ENCODE data around the gene MOSPD3. TPM values are rescaled to one million over a fixed set of nuclear protein-coding genes. Genes with fewer than 3 reads are reported as not detected.
"Not testable (repeated sequence)": the region's sequence is repeated elsewhere in the genome, so short reads cannot be mapped to it uniquely, and the experiment has no call there.

The MOSPD3 gene, protein sequence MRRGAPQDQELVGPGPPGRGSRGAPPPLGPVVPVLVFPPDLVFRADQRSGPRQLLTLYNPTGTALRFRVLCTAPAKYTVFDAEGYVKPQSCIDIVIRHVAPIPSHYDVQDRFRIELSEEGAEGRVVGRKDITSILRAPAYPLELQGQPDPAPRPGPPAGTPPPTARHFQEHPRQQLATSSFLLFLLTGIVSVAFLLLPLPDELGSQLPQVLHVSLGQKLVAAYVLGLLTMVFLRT
- total RNA-seq, result 10 to 100 TPM in 1 of 2 donors, 1 to 10 TPM in 1; 8.9 to 15.2 TPM
- polyA plus RNA-seq (ENCODE audit: insufficient read length in 2 of 2), result 10 to 100 TPM; 51.3 to 54.7 TPM
- long read RNA-seq, donor 1, transcript MOSPD3-203 (5 exons, 1,191 nt), result major isoform, 27 of 40 reads
- long read RNA-seq, donor 1, transcript MOSPD3-208 (3 exons, 571 nt), result minor isoform, 6 of 40 reads
- long read RNA-seq, donor 1, partial matches to known transcripts, result 6 of 40 reads
- long read RNA-seq, donor 1, other reads (novel, unspliced or antisense), result 0 of 40 reads
- long read RNA-seq, donor 2, transcript MOSPD3-208 (3 exons, 571 nt), result minor isoform, 5 of 16 reads
- long read RNA-seq, donor 2, transcript MOSPD3-203 (5 exons, 1,191 nt), result major isoform, 7 of 16 reads
- long read RNA-seq, donor 2, partial matches to known transcripts, result 0 of 16 reads
- long read RNA-seq, donor 2, other reads (novel, unspliced or antisense), result 0 of 16 reads
- long read RNA-seq, donor 3, transcript MOSPD3-203 (5 exons, 1,191 nt), result major isoform, 8 of 16 reads
- long read RNA-seq, donor 3, transcript MOSPD3-208 (3 exons, 571 nt), result minor isoform, 7 of 16 reads
- long read RNA-seq, donor 3, partial matches to known transcripts, result 0 of 16 reads
- long read RNA-seq, donor 3, other reads (novel, unspliced or antisense), result 0 of 16 reads
- long read RNA-seq, donor 4, transcript MOSPD3-203 (5 exons, 1,191 nt), result major isoform, 20 of 34 reads
- long read RNA-seq, donor 4, partial matches to known transcripts, result 7 of 34 reads
- long read RNA-seq, donor 4, other reads (novel, unspliced or antisense), result 0 of 34 reads

DNA sequence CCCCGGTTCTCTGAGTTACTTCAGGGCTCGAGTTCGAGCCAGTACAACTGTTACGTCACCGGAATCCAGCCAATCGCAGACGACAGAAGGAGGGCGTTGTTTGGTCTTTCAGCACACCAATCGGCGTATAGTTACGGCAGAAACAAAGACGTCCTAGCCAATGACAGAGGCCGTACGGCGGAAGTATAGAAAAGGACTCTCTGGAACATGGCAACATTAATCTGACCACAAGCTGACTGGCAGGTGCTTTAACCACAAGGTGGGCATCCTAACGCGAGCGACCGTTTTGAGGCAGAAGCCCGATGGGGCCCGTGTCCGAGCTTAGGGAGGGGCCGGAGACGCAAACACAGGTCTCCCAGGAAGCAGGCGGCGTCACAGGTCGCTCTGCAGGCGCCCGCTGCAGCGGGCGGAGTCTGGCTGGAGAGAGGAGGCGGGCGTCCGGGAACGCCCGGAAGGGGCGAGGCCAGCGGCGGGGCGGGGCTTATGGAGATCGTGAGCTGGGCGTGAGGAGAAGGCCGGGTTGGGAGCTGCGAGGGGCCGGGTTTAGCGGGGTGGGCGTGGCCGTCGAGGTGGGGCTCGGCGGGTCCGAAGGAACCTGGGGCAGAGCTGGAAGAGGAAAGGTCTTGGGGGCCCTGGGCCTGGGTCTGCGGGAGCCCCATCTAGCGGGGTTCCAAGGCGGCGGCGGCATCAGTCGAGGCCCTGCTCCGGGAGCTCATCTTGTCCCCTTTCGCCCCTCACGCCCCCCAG is at the start of gene MOSPD3:
TSS of gene MOSPD3 (plus strand) at position 558 of the 747 bp plus-strand sequence. CDS start 252 bp downstream, outside the sequence.
- Histone ChIP-seq H3K9me3 (ENCODE audit: control insufficient read depth, insufficient read depth, low read length) (no peaks in the 10 kb centered on the region), H3K4me3 (ENCODE audit: low read depth, low read length) (peak within 1 kb of the TSS; percentile 62), H3K27me3 (ENCODE audit: control insufficient read depth, insufficient read depth, low read length) (no peaks in the 10 kb centered on the region), H3K36me3 (ENCODE audit: control insufficient read depth, insufficient read depth, low read length) (peaks cover 30% of the 10 kb centered on the region), H3K4me1 (ENCODE audit: control insufficient read depth, insufficient read depth, low read length) (peaks cover 14% of the 10 kb centered on the region), H3K27ac (ENCODE audit: low read depth, low read length) (peak within 1 kb of the TSS; percentile 90)
- WGBS (ENCODE audit: insufficient coverage), result under 1% methylated on average over 61 of the region's 61 CpGs
- peak; percentile 98 to 100 (median 100) for DNase-seq (ENCODE audit: low read depth in 4 of 6, low spot score in 6 of 6)

DNA sequence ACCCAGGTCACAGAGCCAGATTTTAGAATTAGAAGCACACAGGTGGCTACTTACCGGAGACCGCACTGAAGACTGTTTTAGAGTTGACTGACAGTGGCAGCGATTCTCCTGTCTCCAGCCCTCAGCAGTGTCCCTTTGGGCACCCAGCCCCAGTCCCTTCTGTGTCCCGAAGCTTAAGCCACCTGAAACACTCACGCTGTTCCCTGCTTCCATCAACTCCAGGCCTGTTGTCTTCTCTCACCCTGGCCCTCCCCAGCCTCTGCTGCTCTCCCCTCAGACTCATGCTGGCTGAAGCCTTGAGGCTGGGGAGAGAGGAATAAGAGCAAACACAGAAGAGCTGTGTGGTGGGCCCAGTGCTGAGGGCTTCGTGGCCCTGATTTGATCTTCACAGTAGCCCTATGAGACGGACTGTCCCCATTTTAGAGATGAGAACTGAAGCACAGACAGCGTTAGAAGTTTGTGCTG is 49.2 kb upstream of the MOSPD3 start:
- DNase-seq (ENCODE audit: low read depth in 4 of 6, low spot score in 6 of 6), result no peak
- Histone ChIP-seq H3K4me3 (ENCODE audit: low read depth, low read length) (no peak overlapping the region), H3K27me3 (ENCODE audit: control insufficient read depth, insufficient read depth, low read length) (no peaks in the 10 kb centered on the region), H3K27ac (ENCODE audit: low read depth, low read length) (no peak overlapping the region), H3K36me3 (ENCODE audit: control insufficient read depth, insufficient read depth, low read length) (peaks cover 73% of the 10 kb centered on the region), H3K4me1 (ENCODE audit: control insufficient read depth, insufficient read depth, low read length) (peaks cover 27% of the 10 kb centered on the region), H3K9me3 (ENCODE audit: control insufficient read depth, insufficient read depth, low read length) (no peaks in the 10 kb centered on the region)
- 96% methylated on average over 6 of the region's 8 CpGs for WGBS (ENCODE audit: insufficient coverage)

DNA sequence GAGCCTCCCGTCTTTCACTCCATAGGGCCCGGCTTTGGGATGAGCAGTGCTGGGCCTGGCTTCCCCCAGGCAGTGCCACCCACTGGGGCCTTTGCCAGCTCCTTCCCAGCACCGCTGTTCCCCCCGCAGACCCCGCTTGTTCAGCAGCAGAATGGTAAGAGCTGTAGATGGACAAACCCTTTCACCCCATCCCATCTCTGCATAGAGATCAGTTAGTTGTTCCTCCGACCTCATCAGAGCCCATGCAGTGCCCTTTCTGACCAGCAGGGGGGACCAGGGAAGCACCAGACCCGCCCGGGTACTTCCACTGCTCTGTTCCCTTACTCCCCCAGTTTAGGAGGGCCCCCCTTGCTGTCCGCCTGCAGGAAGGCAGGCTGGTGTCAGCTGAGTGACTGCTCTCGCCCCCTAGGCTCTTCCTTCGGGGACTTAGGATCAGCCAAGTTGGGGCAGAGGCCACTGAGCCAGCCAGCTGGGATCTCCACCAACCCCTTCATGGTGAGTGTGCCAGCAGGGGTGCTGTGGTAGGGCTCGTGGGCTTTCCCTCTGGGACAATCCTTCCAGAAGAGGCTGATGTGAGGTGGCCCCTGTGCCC is 48.4 kb upstream of the MOSPD3 start:
- Histone ChIP-seq H3K36me3 (ENCODE audit: control insufficient read depth, insufficient read depth, low read length) (peaks cover 73% of the 10 kb centered on the region), H3K4me3 (ENCODE audit: low read depth, low read length) (no peak overlapping the region), H3K9me3 (ENCODE audit: control insufficient read depth, insufficient read depth, low read length) (no peaks in the 10 kb centered on the region), H3K27me3 (ENCODE audit: control insufficient read depth, insufficient read depth, low read length) (no peaks in the 10 kb centered on the region), H3K4me1 (ENCODE audit: control insufficient read depth, insufficient read depth, low read length) (peaks cover 33% of the 10 kb centered on the region), H3K27ac (ENCODE audit: low read depth, low read length) (no peak overlapping the region)
- 35% methylated on average over 12 of the region's 12 CpGs for WGBS (ENCODE audit: insufficient coverage)
- peak in 3 of 6 donors; percentile 36 to 71 (median 63) for DNase-seq (ENCODE audit: low read depth in 4 of 6, low spot score in 6 of 6)

DNA sequence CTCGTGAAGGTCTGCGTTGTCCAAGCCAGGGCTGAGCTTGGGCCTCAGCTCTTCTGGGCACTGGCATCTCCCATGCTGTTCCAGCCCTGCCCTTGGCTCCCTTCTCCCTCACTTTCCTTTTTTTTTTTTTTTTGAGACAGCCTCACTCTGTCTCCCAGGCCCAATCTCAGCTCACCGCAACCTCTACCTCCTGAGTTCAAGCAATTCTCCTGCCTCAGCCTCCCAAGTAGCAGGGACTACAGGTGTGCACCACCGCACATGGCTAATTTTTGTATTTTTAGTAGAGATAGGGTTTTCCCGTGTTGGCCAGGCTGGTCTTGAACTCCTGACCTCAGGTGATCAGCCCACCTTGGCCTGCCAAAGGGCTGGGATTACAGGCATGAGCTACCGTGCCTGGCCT is 47.9 kb upstream of the MOSPD3 start:
- H3K27me3 ChIP-seq (ENCODE audit: control insufficient read depth, insufficient read depth, low read length); H3K27ac ChIP-seq (ENCODE audit: low read depth, low read length); H3K9me3 ChIP-seq (ENCODE audit: control insufficient read depth, insufficient read depth, low read length); H3K4me3 ChIP-seq (ENCODE audit: low read depth, low read length); DNase-seq (ENCODE audit: low read depth in 4 of 6, low spot score in 6 of 6): not testable (repeated sequence)
- 87% methylated on average over 4 of the region's 6 CpGs for WGBS (ENCODE audit: insufficient coverage)
- Histone ChIP-seq H3K36me3 (ENCODE audit: control insufficient read depth, insufficient read depth, low read length) (peaks cover 72% of the 10 kb centered on the region), H3K4me1 (ENCODE audit: control insufficient read depth, insufficient read depth, low read length) (peaks cover 37% of the 10 kb centered on the region)

DNA sequence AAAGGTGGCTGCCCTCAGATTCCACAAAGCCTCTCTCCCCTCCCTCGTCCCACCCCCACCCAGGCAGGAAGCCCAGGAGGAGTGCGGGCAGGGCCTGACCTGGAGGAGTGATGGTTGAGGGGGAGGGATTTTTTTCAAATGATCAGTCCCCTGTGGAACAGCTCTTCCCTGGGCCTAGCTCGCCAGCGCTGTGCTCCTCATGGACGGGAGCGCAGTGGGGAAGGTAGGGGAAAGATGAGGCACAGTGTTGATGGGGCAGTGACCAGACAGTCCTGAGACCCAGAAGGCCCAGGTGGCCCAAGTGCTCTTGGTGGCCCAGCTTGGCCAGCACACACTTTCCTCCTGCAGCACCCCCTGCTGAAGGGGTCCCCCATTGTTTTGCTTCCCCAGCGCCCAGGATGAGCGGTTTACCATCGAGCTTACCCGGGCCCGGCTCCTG is 47.2 kb upstream of the MOSPD3 start:
- H3K4me3 ChIP-seq (ENCODE audit: low read depth, low read length), result no peak overlapping the region
- H3K9me3 ChIP-seq (ENCODE audit: control insufficient read depth, insufficient read depth, low read length), result no peaks in the 10 kb centered on the region
- 93% methylated on average over 4 of the region's 11 CpGs for WGBS (ENCODE audit: insufficient coverage)
- peaks cover 38% of the 10 kb centered on the region for H3K4me1 ChIP-seq (ENCODE audit: control insufficient read depth, insufficient read depth, low read length)
- no peak overlapping the region for H3K27ac ChIP-seq (ENCODE audit: low read depth, low read length)
- H3K27me3 ChIP-seq (ENCODE audit: control insufficient read depth, insufficient read depth, low read length), result no peaks in the 10 kb centered on the region
- no peak for DNase-seq (ENCODE audit: low read depth in 4 of 6, low spot score in 6 of 6)
- H3K36me3 ChIP-seq (ENCODE audit: control insufficient read depth, insufficient read depth, low read length), result peaks cover 67% of the 10 kb centered on the region

DNA sequence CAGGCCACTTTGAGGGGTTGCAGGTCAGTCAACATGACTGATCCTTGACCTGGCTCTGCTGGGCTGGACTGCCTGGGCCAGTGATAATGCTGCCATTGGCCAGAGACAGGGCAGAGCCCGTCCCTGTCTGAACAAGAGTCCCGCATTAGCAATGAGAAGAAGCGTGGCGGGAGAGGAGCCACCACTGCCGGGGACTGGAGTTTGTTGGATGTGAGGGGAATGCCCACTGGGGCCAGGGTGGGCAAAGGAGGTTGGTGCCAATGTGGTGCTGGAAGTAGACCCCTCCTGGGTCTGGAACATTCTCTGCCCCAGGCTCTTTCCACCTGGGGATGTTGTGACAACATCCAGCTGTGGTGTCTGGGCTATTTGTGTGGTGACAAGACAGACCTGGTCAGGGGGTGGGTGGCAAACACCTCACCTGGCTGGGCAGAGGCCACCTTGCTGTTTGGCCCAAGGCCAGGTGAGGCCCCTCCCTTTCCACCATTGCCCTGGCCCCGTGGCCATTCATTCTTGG is 46.3 kb upstream of the MOSPD3 start:
- H3K27ac ChIP-seq (ENCODE audit: low read depth, low read length), result no peak overlapping the region
- H3K36me3 ChIP-seq (ENCODE audit: control insufficient read depth, insufficient read depth, low read length), result peaks cover 66% of the 10 kb centered on the region
- peaks cover 5% of the 10 kb centered on the region for H3K27me3 ChIP-seq (ENCODE audit: control insufficient read depth, insufficient read depth, low read length)
- DNase-seq (ENCODE audit: low read depth in 4 of 6, low spot score in 6 of 6), result no peak
- WGBS (ENCODE audit: insufficient coverage), result 84% methylated on average over 5 of the region's 6 CpGs
- H3K9me3 ChIP-seq (ENCODE audit: control insufficient read depth, insufficient read depth, low read length), result no peaks in the 10 kb centered on the region
- H3K4me1 ChIP-seq (ENCODE audit: control insufficient read depth, insufficient read depth, low read length), result peaks cover 46% of the 10 kb centered on the region
- no peak overlapping the region for H3K4me3 ChIP-seq (ENCODE audit: low read depth, low read length)

DNA sequence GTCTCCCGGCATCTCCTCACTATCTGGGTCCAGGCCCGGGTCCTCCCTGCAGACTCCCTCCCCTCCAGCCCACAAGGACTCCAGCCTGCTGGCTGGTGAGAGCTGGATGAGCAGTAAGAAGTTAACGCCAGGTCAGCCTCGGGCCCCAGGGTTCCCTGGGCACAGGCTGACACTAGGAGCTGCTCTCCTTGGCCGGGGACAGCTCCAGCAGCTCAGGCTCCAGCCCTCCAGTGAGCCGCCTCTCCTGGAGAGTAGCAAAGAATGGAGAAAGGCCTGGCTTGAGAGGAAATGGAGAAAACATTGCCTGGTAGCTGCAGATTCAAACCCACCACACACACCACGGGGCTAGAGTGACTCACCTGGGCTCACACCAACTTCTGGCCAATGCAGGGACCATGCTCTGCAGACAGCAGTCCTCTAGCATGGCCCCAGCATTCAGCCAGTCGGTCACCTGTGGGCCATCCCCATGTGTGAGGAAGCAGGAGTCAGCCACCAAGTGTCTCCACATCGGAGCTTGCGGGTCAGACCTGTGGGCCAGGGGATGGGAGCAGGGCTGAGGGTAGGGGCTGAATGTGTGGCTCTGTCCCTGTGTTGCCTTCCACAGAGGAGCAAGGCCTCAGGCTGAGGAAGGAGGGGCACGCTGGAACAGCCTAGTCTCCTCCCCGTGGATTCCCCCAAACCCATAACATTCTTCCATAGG is 45.2 kb upstream of the MOSPD3 start:
- Histone ChIP-seq H3K36me3 (ENCODE audit: control insufficient read depth, insufficient read depth, low read length) (peaks cover 60% of the 10 kb centered on the region), H3K4me1 (ENCODE audit: control insufficient read depth, insufficient read depth, low read length) (peaks cover 51% of the 10 kb centered on the region), H3K27ac (ENCODE audit: low read depth, low read length) (no peak overlapping the region), H3K27me3 (ENCODE audit: control insufficient read depth, insufficient read depth, low read length) (peaks cover 9% of the 10 kb centered on the region), H3K4me3 (ENCODE audit: low read depth, low read length) (no peak overlapping the region), H3K9me3 (ENCODE audit: control insufficient read depth, insufficient read depth, low read length) (no peaks in the 10 kb centered on the region)
- DNase-seq (ENCODE audit: low read depth in 4 of 6, low spot score in 6 of 6), result no peak
- WGBS (ENCODE audit: insufficient coverage), result 78% methylated on average over 7 of the region's 12 CpGs

DNA sequence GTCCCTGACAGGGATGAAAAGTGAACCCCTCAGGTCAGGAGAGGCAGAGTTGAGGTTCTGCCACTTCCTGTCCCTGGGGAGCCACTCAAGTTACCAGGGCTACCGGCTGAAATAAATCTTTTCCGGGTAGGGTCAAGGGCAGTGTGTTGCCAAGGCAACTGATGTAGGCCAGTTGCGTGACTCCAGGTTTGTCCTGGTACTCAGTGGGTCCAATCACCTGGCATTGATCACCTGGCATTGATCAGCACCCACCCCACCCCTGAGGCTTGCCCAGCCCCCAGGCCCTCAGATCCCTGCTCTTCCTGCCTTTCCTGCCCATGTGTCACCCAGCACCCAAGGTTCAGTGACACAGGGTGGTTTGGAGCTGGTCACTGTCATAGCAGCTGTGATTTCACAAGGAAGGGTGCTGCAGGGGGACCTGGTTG is 44.6 kb upstream of the MOSPD3 start:
- H3K4me3 ChIP-seq (ENCODE audit: low read depth, low read length), result no peak overlapping the region
- H3K27me3 ChIP-seq (ENCODE audit: control insufficient read depth, insufficient read depth, low read length), result peaks cover 9% of the 10 kb centered on the region
- peaks cover 51% of the 10 kb centered on the region for H3K4me1 ChIP-seq (ENCODE audit: control insufficient read depth, insufficient read depth, low read length)
- no peak overlapping the region for H3K27ac ChIP-seq (ENCODE audit: low read depth, low read length)
- 34% methylated on average over 3 of the region's 3 CpGs for WGBS (ENCODE audit: insufficient coverage)
- H3K36me3 ChIP-seq (ENCODE audit: control insufficient read depth, insufficient read depth, low read length), result peaks cover 60% of the 10 kb centered on the region
- DNase-seq (ENCODE audit: low read depth in 4 of 6, low spot score in 6 of 6), result no peak
- no peaks in the 10 kb centered on the region for H3K9me3 ChIP-seq (ENCODE audit: control insufficient read depth, insufficient read depth, low read length)
